Lung (tissue), 12 donors: ENCODE data around the gene BCL2. TPM values are rescaled to one million over a fixed set of nuclear protein-coding genes. Genes with fewer than 3 reads are reported as not detected.

Source experiments
- ATAC-seq: fragments of 200-7000 bp; cut with Tn5 transposase; one replicate; pipeline ENCODE4 v1.9.1; 2020; ENCODE audit warnings: moderate number of reproducible peaks; ENCODE audit not compliant: insufficient read depth, low FRiP score
- DNase-seq, 3 donors: peaks; one replicate each; pipeline ENCODE4 v3.0.0-alpha.2; 2013 to 2017
- H3K27ac ChIP-seq, 2 donors: one replicate each; pipeline ENCODE4 v1.5.1; 2013; ENCODE audit warnings: mild to moderate bottlenecking in 2 of 2, moderate library complexity in 2 of 2, control low read depth in 1 of 2, inconsistent platforms in 1 of 2, low read depth in 1 of 2, low read length in 1 of 2
- H3K27me3 ChIP-seq, 3 donors: one replicate each; pipeline ENCODE4 v1.5.1; 2013; ENCODE audit warnings: low read length in 2 of 3; ENCODE audit not compliant: control insufficient read depth in 3 of 3, insufficient read depth in 3 of 3
- H3K36me3 ChIP-seq, 4 donors: one replicate each; pipeline ENCODE4 v1.5.1; 2013; ENCODE audit warnings: low read length in 4 of 4, mild to moderate bottlenecking in 1 of 4, moderate library complexity in 1 of 4; ENCODE audit not compliant: control insufficient read depth in 4 of 4, insufficient read depth in 4 of 4
- H3K4me1 ChIP-seq, 5 donors: one replicate each; pipeline ENCODE4 v1.5.1; 2013; ENCODE audit warnings: low read length in 5 of 5, mild to moderate bottlenecking in 2 of 5, moderate library complexity in 1 of 5; ENCODE audit not compliant: control insufficient read depth in 5 of 5, insufficient read depth in 5 of 5
- H3K4me3 ChIP-seq: one replicate; pipeline ENCODE4 v1.5.1; 2013; ENCODE audit warnings: mild to moderate bottlenecking, control low read depth, moderate library complexity
- H3K9ac ChIP-seq, 2 donors: one replicate each; pipeline ENCODE4 v1.5.1; 2013; ENCODE audit warnings: low read length in 2 of 2, control low read depth in 1 of 2; ENCODE audit not compliant: insufficient read depth in 1 of 2
- H3K9me3 ChIP-seq, 4 donors: one replicate each; pipeline ENCODE4 v1.5.1; 2013; ENCODE audit warnings: low read length in 3 of 4, mild to moderate bottlenecking in 1 of 4, moderate library complexity in 1 of 4; ENCODE audit not compliant: control insufficient read depth in 4 of 4, insufficient read depth in 3 of 4
- CTCF ChIP-seq: IDR thresholded peaks from 2 replicates; pipeline ENCODE4 v1.5.1; 2012; ENCODE audit warnings: mild to moderate bottlenecking; ENCODE audit errors: control extremely low read depth, extremely low read depth
- WGBS, 2 donors: extraction: QIAGEN DNeasy Blood & Tissue Kit; methylation state at CpG; one replicate each; pipeline ENCODE4 v1.1.7; 2013; 5-methylcytosine and 5-hydroxymethylcytosine counted together
- polyA plus RNA-seq, 2 donors: library from polyadenylated mRNA; stranded (reverse); fragments of 200-250 nt; gene quantifications; one replicate each; pipeline ENCODE4 v1.2.1, GENCODE V29; 2013
- total RNA-seq, 2 donors: library from RNA; depleted of rRNA in 1 of 2; stranded (reverse); fragments of >200 nt in 1 of 2; gene quantifications; one replicate each; pipeline ENCODE4 v1.2.1, GENCODE V29; 2014 to 2021
- donor health status: control.
- donor health status: control.
- donor health status: Bipolar disorder and iron deficiency.
- donor health status: healthy.
- donor health status: DM: yes; HTN: yes; CAD: no.

BCL2 gene
- total and polyA plus RNA-seq, 4 donors, result 1.5 to 30.9 (median 5.3) TPM

GRCh38 chr18:63218472-63218871 lies 101.1 kb downstream of the BCL2 start:
- no peak for ATAC-seq
- Histone ChIP-seq H3K4me3 (no peak overlapping the region), H3K9me3 (no peaks in the 10 kb centered on the region), H3K36me3 (no peaks in the 10 kb centered on the region), H3K27me3 (no peaks in the 10 kb centered on the region), H3K9ac (no peak overlapping the region), H3K27ac (no peak overlapping the region), H3K4me1 (peaks cover 0 to 3% (median 0%) of the 10 kb centered on the region in 5 donors)
- no peak for DNase-seq
- no peak for TF ChIP-seq CTCF

- H3K9me3 ChIP-seq, result no peaks in the 10 kb centered on the region
- no peak overlapping the region for H3K27ac ChIP-seq
- peaks cover 0 to 3% (median 0%) of the 10 kb centered on the region in 5 donors for H3K4me1 ChIP-seq
- 51 to 59% methylated on average over 9 of the region's 9 CpGs for WGBS, 2 donors
- H3K9ac ChIP-seq, result no peak overlapping the region
- DNase-seq (peak in 2 of 3 donors; percentile 53 to 62), ATAC-seq (no peak)
- H3K27me3 ChIP-seq, result no peaks in the 10 kb centered on the region
- H3K36me3 ChIP-seq, result no peaks in the 10 kb centered on the region
- no peak for TF ChIP-seq CTCF
- no peak overlapping the region for H3K4me3 ChIP-seq
Observed at GRCh38 chr18:63216516-63217311, 102.9 kb downstream of the BCL2 start.

GRCh38 chr18:63213936-63214671 lies 105.5 kb downstream of the BCL2 start:
- ATAC-seq (no peak), DNase-seq (no peak)
- no peak overlapping the region for H3K4me3 ChIP-seq
- H3K36me3 ChIP-seq, result no peaks in the 10 kb centered on the region
- peaks cover 0 to 3% (median 0%) of the 10 kb centered on the region in 5 donors for H3K4me1 ChIP-seq
- H3K27ac ChIP-seq, result no peak overlapping the region
- H3K9me3 ChIP-seq, result no peaks in the 10 kb centered on the region
- H3K9ac ChIP-seq, result no peak overlapping the region
- TF ChIP-seq CTCF, result no peak
- 89 to 90% methylated on average over 8 of the region's 8 CpGs for WGBS, 2 donors
- H3K27me3 ChIP-seq, result no peaks in the 10 kb centered on the region
